ENCODE data around the gene WFS1.

Gene WFS1

GRCh38 chr4:6281436-6282313 lies 12.0 kb downstream of the WFS1 start:
- no peak for DNase-seq

- no peak for DNase-seq
Observed at GRCh38 chr4:6282314-6282771, 12.7 kb downstream of the WFS1 start.

- no peak for DNase-seq
Observed at GRCh38 chr4:6283282-6283681, 13.6 kb downstream of the WFS1 start.

GRCh38 chr4:6287017-6287788 lies 17.6 kb downstream of the WFS1 start:
- DNase-seq: no peak

GRCh38 chr4:6288342-6288741 lies 18.7 kb downstream of the WFS1 start:
- no peak for DNase-seq

- no peak for DNase-seq
Observed at GRCh38 chr4:6288871-6289270, 19.2 kb downstream of the WFS1 start.

- DNase-seq: no peak
Observed at GRCh38 chr4:6290256-6290655, 20.6 kb downstream of the WFS1 start.

GRCh38 chr4:6290769-6291547 lies 21.3 kb downstream of the WFS1 start:
- DNase-seq: no peak

GRCh38 chr4:6291784-6292297 lies 22.2 kb downstream of the WFS1 start:
- DNase-seq: no peak

- no peak for DNase-seq
Observed at GRCh38 chr4:6292376-6293096, 22.9 kb downstream of the WFS1 start.

- no peak for DNase-seq
Observed at GRCh38 chr4:6293097-6293445, 23.4 kb downstream of the WFS1 start.

- DNase-seq: no peak
Observed at GRCh38 chr4:6293661-6294060, 24.0 kb downstream of the WFS1 start.

GRCh38 chr4:6294705-6295421 lies 25.2 kb downstream of the WFS1 start:
- DNase-seq: no peak

GRCh38 chr4:6295495-6295894 lies 25.8 kb downstream of the WFS1 start:
- DNase-seq: no peak

- DNase-seq: no peak
Observed at GRCh38 chr4:6296026-6296425, 26.4 kb downstream of the WFS1 start.

- no peak for DNase-seq
Observed at GRCh38 chr4:6297266-6297815, 27.7 kb downstream of the WFS1 start.

- DNase-seq: no peak
Observed at GRCh38 chr4:6298035-6298434, 28.4 kb downstream of the WFS1 start.

- DNase-seq: no peak
Observed at GRCh38 chr4:6298852-6299251, 29.2 kb downstream of the WFS1 start.

GRCh38 chr4:6299875-6300274 lies 30.2 kb downstream of the WFS1 start:
- DNase-seq: no peak

- no peak for DNase-seq
Observed at GRCh38 chr4:6300359-6300758, 30.7 kb downstream of the WFS1 start.

GRCh38 chr4:6301051-6301731 lies 31.5 kb downstream of the WFS1 start:
- no peak for DNase-seq
